NB4 (cell line): Measurements from ENCODE around the gene TCP11X2.
"Not testable (repeated sequence)": the region's sequence is repeated elsewhere in the genome, so short reads cannot be mapped to it uniquely, and the experiment has no call there.

Experiments
- DNase-seq: peaks from one replicate; pipeline ENCODE4 v3.0.0; 2010; ENCODE audit warnings: low read depth
- H3K4me3 ChIP-seq: one replicate; pipeline ENCODE4 v1.5.1; 2011; ENCODE audit warnings: mild to moderate bottlenecking, low read depth, low read length, moderate library complexity

Gene TCP11X2

DNA sequence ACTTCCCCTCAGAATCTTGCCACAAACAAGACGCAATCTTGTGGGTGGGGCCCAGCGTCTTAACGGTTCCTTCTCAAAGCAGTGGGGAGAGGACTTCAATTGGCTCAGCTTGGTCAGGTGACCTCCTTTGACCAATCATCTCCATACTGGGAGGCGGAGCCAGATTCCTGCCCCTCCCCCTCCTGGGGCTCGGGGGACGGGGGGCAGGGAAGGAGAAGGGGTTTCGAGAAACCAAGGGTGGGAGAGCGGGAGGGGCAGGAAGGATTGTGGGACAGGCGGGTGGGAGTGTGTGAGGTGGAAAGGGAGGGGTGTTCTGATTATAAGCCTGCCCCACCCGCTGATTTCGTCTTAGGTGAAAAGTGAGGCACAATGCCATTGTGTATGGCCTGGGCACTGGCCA is 31.7 kb downstream of the TCP11X2 start, which contains the start of gene NXF2B:
TSS of gene NXF2B (minus strand) at position 101 of the 400 bp plus-strand sequence. CDS start 59,972 bp downstream, outside the sequence.
- not testable (repeated sequence) for H3K4me3 ChIP-seq, DNase-seq

DNA sequence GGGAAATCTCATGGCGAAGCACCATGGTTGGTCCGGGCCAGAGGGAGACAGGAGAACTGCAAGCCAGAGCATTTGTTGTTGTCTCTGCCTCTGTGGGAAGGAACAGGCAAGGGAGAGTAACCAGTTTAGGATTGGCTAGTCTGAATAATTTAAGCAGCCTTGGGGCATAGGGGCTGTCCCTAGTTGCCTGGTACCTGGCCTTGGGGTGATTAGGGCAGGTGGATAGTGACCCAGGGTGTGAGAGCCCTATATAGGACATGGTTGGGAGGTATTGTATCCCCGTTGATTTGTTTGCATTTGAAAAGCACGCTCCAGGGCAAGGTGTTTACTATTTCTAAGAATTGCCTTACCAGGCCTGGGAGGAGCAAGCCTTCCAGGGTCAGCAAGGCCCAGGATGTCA is 57.1 kb downstream of the TCP11X2 start:
- H3K4me3 ChIP-seq, DNase-seq: not testable (repeated sequence)
